CD4-positive, alpha-beta T cell treated with Interleukin-12 subunit alpha and Interleukin-12 subunit beta, for 1 hour (primary cell): ENCODE results near the gene MAP2K5.

Source experiments
- DNase-seq: peaks from one replicate; pipeline ENCODE4 v3.0.0-alpha.2; 2020

MAP2K5 gene

GRCh38 chr15:67560320-67560719, 17.8 kb downstream of the MAP2K5 start:
- DNase-seq, result no peak

- DNase-seq, result no peak
Observed at GRCh38 chr15:67563092-67563491, 20.6 kb downstream of the MAP2K5 start.

GRCh38 chr15:67564021-67564967, 21.8 kb downstream of the MAP2K5 start:
- DNase-seq, result no peak

GRCh38 chr15:67564968-67565345, 22.5 kb downstream of the MAP2K5 start:
- DNase-seq, result no peak

- DNase-seq, result no peak
Observed at GRCh38 chr15:67569668-67570067, 27.2 kb downstream of the MAP2K5 start.

- DNase-seq, result no peak
Observed at GRCh38 chr15:67570875-67571647, 28.6 kb downstream of the MAP2K5 start.

- no peak for DNase-seq
Observed at GRCh38 chr15:67571648-67572415, 29.3 kb downstream of the MAP2K5 start.

GRCh38 chr15:67573194-67573593, 30.7 kb downstream of the MAP2K5 start:
- DNase-seq, result no peak

GRCh38 chr15:67575039-67575502, 32.6 kb downstream of the MAP2K5 start:
- DNase-seq, result no peak

GRCh38 chr15:67578020-67578600, 35.6 kb downstream of the MAP2K5 start:
- DNase-seq, result no peak

- no peak for DNase-seq
Observed at GRCh38 chr15:67579164-67579563, 36.7 kb downstream of the MAP2K5 start.

- no peak for DNase-seq
Observed at GRCh38 chr15:67579967-67580366, 37.5 kb downstream of the MAP2K5 start.

GRCh38 chr15:67584157-67584556, 41.7 kb downstream of the MAP2K5 start:
- no peak for DNase-seq

- DNase-seq, result no peak
Observed at GRCh38 chr15:67585681-67586080, 43.2 kb downstream of the MAP2K5 start.

- no peak for DNase-seq
Observed at GRCh38 chr15:67587331-67587730, 44.8 kb downstream of the MAP2K5 start.

- DNase-seq, result no peak
Observed at GRCh38 chr15:67587754-67588153, 45.3 kb downstream of the MAP2K5 start.

- no peak for DNase-seq
Observed at GRCh38 chr15:67590191-67590590, 47.7 kb downstream of the MAP2K5 start.

GRCh38 chr15:67592245-67592644, 49.7 kb downstream of the MAP2K5 start:
- no peak for DNase-seq

GRCh38 chr15:67593562-67593961, 51.1 kb downstream of the MAP2K5 start:
- no peak for DNase-seq

GRCh38 chr15:67594770-67595169, 52.3 kb downstream of the MAP2K5 start:
- DNase-seq, result no peak

- no peak for DNase-seq
Observed at GRCh38 chr15:67595572-67595971, 53.1 kb downstream of the MAP2K5 start.

- no peak for DNase-seq
Observed at GRCh38 chr15:67601073-67601472, 58.6 kb downstream of the MAP2K5 start.

GRCh38 chr15:67603063-67603462, 60.6 kb downstream of the MAP2K5 start:
- DNase-seq, result no peak
